ENCODE results near the gene ATRAID. TPM values are rescaled to one million over a fixed set of nuclear protein-coding genes. Genes with fewer than 3 reads are reported as not detected.

The ATRAID gene
- total RNA-seq, 1 donor from 2014 or later: 77.2 TPM

GRCh38 chr2:27233341-27233740 is 21.5 kb downstream of the ATRAID start:
- DNase-seq (no peak), ATAC-seq (ENCODE audit: low read depth) (no peak)
- intact Hi-C loops (cut with micrococcal nuclease): no loop called here
- POLR2A ChIA-PET: no interaction called here
- H3K27me3 Mint-ChIP-seq: no peaks in the 10 kb centered on the region
- H3K9me3 Mint-ChIP-seq: no peaks in the 10 kb centered on the region
- H3K4me3 Mint-ChIP-seq: no peak overlapping the region
- H3K27ac Mint-ChIP-seq: no peak overlapping the region
- TF ChIP-seq CTCF (IDR thresholded peaks at IDR 0.05): no peak
- H3K36me3 Mint-ChIP-seq (ENCODE audit: low read depth): peaks cover 83% of the 10 kb centered on the region
- CTCF ChIA-PET: no interaction called here
- no peaks in the 10 kb centered on the region for H3K4me1 Mint-ChIP-seq

GRCh38 chr2:27236136-27236535 is 24.3 kb downstream of the ATRAID start:
- Mint-ChIP-seq H3K4me1 (no peaks in the 10 kb centered on the region), H3K4me3 (no peak overlapping the region), H3K27me3 (no peaks in the 10 kb centered on the region), H3K36me3 (ENCODE audit: low read depth) (peaks cover 99% of the 10 kb centered on the region), H3K27ac (no peak overlapping the region), H3K9me3 (no peaks in the 10 kb centered on the region)
- intact Hi-C loops (cut with micrococcal nuclease): no loop called here
- TF ChIP-seq CTCF (IDR thresholded peaks at IDR 0.05): no peak
- ChIA-PET POLR2A (interaction anchor here (1.2 kb wide), 1 partner anchor 23 kb away, joined by 4 read pairs; the partner anchor contains the start of gene SLC5A6), CTCF (no interaction called here)
- no peak for DNase-seq
- no peak for ATAC-seq (ENCODE audit: low read depth)

- Mint-ChIP-seq H3K9me3 (no peaks in the 10 kb centered on the region), H3K36me3 (ENCODE audit: low read depth) (peaks cover 99% of the 10 kb centered on the region), H3K27ac (no peak overlapping the region), H3K4me3 (no peak overlapping the region), H3K27me3 (no peaks in the 10 kb centered on the region), H3K4me1 (no peaks in the 10 kb centered on the region)
- DNase-seq (no peak), ATAC-seq (ENCODE audit: low read depth) (no peak)
- no peak for TF ChIP-seq CTCF (IDR thresholded peaks at IDR 0.05)
- POLR2A ChIA-PET: interaction anchor here (0.7 to 1.2 kb wide), 2 partner anchors 24 to 428 kb away, joined by 4 to 8 read pairs; partner anchors contain the start of gene SLC5A6
- intact Hi-C loops (cut with micrococcal nuclease): no loop called here
- CTCF ChIA-PET: interaction anchor here (0.7 kb wide), 1 partner anchor 66 kb away, joined by 3 read pairs; no protein-coding TSS in a partner anchor
Measured at GRCh38 chr2:27236626-27237025, 24.8 kb downstream of the ATRAID start.

GRCh38 chr2:27237341-27237945 is 25.6 kb downstream of the ATRAID start:
- Mint-ChIP-seq H3K4me1 (no peaks in the 10 kb centered on the region), H3K4me3 (no peak overlapping the region), H3K9me3 (no peaks in the 10 kb centered on the region), H3K36me3 (ENCODE audit: low read depth) (peaks cover 99% of the 10 kb centered on the region), H3K27me3 (no peaks in the 10 kb centered on the region), H3K27ac (no peak overlapping the region)
- POLR2A ChIA-PET: interaction anchor here (0.7 kb wide), 1 partner anchor 427 kb away, joined by 8 read pairs; no protein-coding TSS in a partner anchor
- TF ChIP-seq CTCF (IDR thresholded peaks at IDR 0.05): no peak
- CTCF ChIA-PET: interaction anchor here (0.7 kb wide), 1 partner anchor 66 kb away, joined by 3 read pairs; no protein-coding TSS in a partner anchor
- ATAC-seq (ENCODE audit: low read depth) (no peak), DNase-seq (no peak)
- intact Hi-C loops (cut with micrococcal nuclease): no loop called here

GRCh38 chr2:27238976-27239375 is 27.1 kb downstream of the ATRAID start:
- H3K27ac Mint-ChIP-seq: no peak overlapping the region
- TF ChIP-seq CTCF (IDR thresholded peaks at IDR 0.05): no peak
- no peak for DNase-seq
- ATAC-seq (ENCODE audit: low read depth): no peak
- peaks cover 99% of the 10 kb centered on the region for H3K36me3 Mint-ChIP-seq (ENCODE audit: low read depth)
- no peaks in the 10 kb centered on the region for H3K9me3 Mint-ChIP-seq
- ChIA-PET POLR2A (no interaction called here), CTCF (no interaction called here)
- intact Hi-C loops (cut with micrococcal nuclease): no loop called here
- H3K4me1 Mint-ChIP-seq: no peaks in the 10 kb centered on the region
- H3K4me3 Mint-ChIP-seq: no peak overlapping the region
- H3K27me3 Mint-ChIP-seq: no peaks in the 10 kb centered on the region

All from activated B cell treated with CpG ODN at 0.5 μM for 24 hours (primary cell).